Liver (tissue), 9 donors: ENCODE measurements around the gene CCBE1. TPM values are rescaled to one million over a fixed set of nuclear protein-coding genes. Genes with fewer than 3 reads are reported as not detected.

Experiments
- DNase-seq: peaks from one replicate; pipeline ENCODE4 v3.0.0-alpha.2; 2017; ENCODE audit warnings: low spot score
- H3K27ac ChIP-seq, 2 donors: one replicate each; pipeline ENCODE4 v1.7.0; 2013; ENCODE audit warnings: inconsistent platforms in 2 of 2, low read length in 2 of 2, control low read depth in 1 of 2, low read depth in 1 of 2, mild to moderate bottlenecking in 1 of 2
- H3K27me3 ChIP-seq, 4 donors: one replicate each; pipeline versions ENCODE4 v1.6.1 to v1.7.0; 2013; ENCODE audit warnings: low read length in 3 of 4, inconsistent platforms in 1 of 4, mild to moderate bottlenecking in 1 of 4, moderate library complexity in 1 of 4; ENCODE audit not compliant: control insufficient read depth in 4 of 4, insufficient read depth in 4 of 4
- H3K36me3 ChIP-seq, 4 donors: one replicate each; pipeline versions ENCODE4 v1.6.1 to v1.7.0; 2013; ENCODE audit warnings: low read length in 3 of 4, mild to moderate bottlenecking in 3 of 4, low read depth in 1 of 4, moderate library complexity in 1 of 4; ENCODE audit not compliant: control insufficient read depth in 4 of 4, insufficient read depth in 3 of 4
- H3K4me1 ChIP-seq, 4 donors: one replicate each; pipeline versions ENCODE4 v1.6.1 to v1.7.0; 2013; ENCODE audit warnings: low read length in 3 of 4, mild to moderate bottlenecking in 3 of 4, moderate library complexity in 1 of 4; ENCODE audit not compliant: control insufficient read depth in 4 of 4, insufficient read depth in 4 of 4
- H3K4me3 ChIP-seq, 3 donors: one replicate each; pipeline versions ENCODE4 v1.6.1 to v1.7.0; 2013; ENCODE audit warnings: low read length in 3 of 3, control low read depth in 1 of 3, low read depth in 1 of 3, mild to moderate bottlenecking in 1 of 3
- H3K9ac ChIP-seq, 2 donors: one replicate each; pipeline ENCODE4 v1.7.0; 2013; ENCODE audit warnings: low read length in 2 of 2, mild to moderate bottlenecking in 2 of 2, moderate library complexity in 2 of 2, control low read depth in 1 of 2, low read depth in 1 of 2
- H3K9me3 ChIP-seq, 4 donors: one replicate each; pipeline versions ENCODE4 v1.6.1 to v1.7.0; 2013; ENCODE audit warnings: low read length in 3 of 4; ENCODE audit not compliant: control insufficient read depth in 4 of 4
- ATF3 ChIP-seq: IDR thresholded peaks from 2 replicates; pipeline ENCODE4 v1.6.1; 2016; ENCODE audit warnings: antibody characterized with exemption
- CTCF ChIP-seq: fragments of 150-350 bp; IDR thresholded peaks from 2 replicates; pipeline ENCODE4 v1.5.1; 2017; ENCODE audit warnings: improper control_type of control experiment, low read depth, low read length; ENCODE audit not compliant: missing input control
- EGR1 ChIP-seq, 2 donors: IDR thresholded peaks; 2 replicates each; pipeline ENCODE4 v1.6.1; 2016 to 2018; ENCODE audit warnings: antibody characterized with exemption in 2 of 2, low read depth in 2 of 2
- FOXA2 ChIP-seq: IDR thresholded peaks from 2 replicates; pipeline ENCODE4 v1.6.1; 2016; ENCODE audit warnings: antibody characterized with exemption
- GABPA ChIP-seq, 2 donors: IDR thresholded peaks in 1 of 2; conservative IDR thresholded peaks in 1 of 2; 2 replicates each; pipeline ENCODE4 v1.6.1; 2016; ENCODE audit warnings: antibody characterized with exemption in 2 of 2, mild to moderate bottlenecking in 1 of 2, moderate library complexity in 1 of 2
- HNF4A ChIP-seq, 2 donors: conservative IDR thresholded peaks; 2 replicates each; pipeline ENCODE4 v1.6.1; 2016; ENCODE audit warnings: antibody characterized with exemption in 2 of 2, mild to moderate bottlenecking in 2 of 2
- HNF4G ChIP-seq: IDR thresholded peaks from 2 replicates; pipeline ENCODE4 v1.6.1; 2016; ENCODE audit warnings: antibody characterized with exemption
- MAX ChIP-seq: IDR thresholded peaks from 2 replicates; pipeline ENCODE4 v1.6.1; 2016; ENCODE audit warnings: antibody characterized with exemption
- NR2F2 ChIP-seq: IDR thresholded peaks from 2 replicates; pipeline ENCODE4 v1.6.1; 2016; ENCODE audit warnings: antibody characterized with exemption
- RAD21 ChIP-seq, 2 donors: IDR thresholded peaks; 2 replicates each; pipeline ENCODE4 v1.6.1; 2016; ENCODE audit warnings: antibody characterized with exemption in 2 of 2, mild to moderate bottlenecking in 2 of 2
- RXRA ChIP-seq, 2 donors: IDR thresholded peaks; 2 replicates each; pipeline ENCODE4 v1.6.1; 2017 to 2018; ENCODE audit warnings: antibody characterized with exemption in 2 of 2, mild to moderate bottlenecking in 1 of 2
- YY1 ChIP-seq: IDR thresholded peaks from 2 replicates; pipeline ENCODE4 v1.6.1; 2016; ENCODE audit warnings: antibody characterized with exemption, mild to moderate bottlenecking
- ZBTB33 ChIP-seq: IDR thresholded peaks from 2 replicates; pipeline ENCODE4 v1.6.1; 2016; ENCODE audit warnings: antibody characterized with exemption
- WGBS: extraction: QIAGEN DNeasy Blood & Tissue Kit; methylation state at CpG from one replicate; pipeline ENCODE4 v1.1.7; 2013; 5-methylcytosine and 5-hydroxymethylcytosine counted together
- polyA plus RNA-seq, 2 donors: library from polyadenylated mRNA; stranded (reverse) in 1 of 2; unstranded in 1 of 2; fragments of 200-250 nt in 1 of 2; fragments of >200 nt in 1 of 2; fragmentation: Nextera tagmentation in 1 of 2; extraction: Ambion mirVana in 1 of 2; gene quantifications; one replicate each; pipeline versions ENCODE4 v1.2.1 to v1.2.3, GENCODE V29; 2013 to 2015
- total RNA-seq, 2 donors: library from RNA; depleted of rRNA; stranded (reverse); fragments of >200 nt; gene quantifications; one replicate each; pipeline ENCODE4 v1.2.3, GENCODE V29; 2014
- donor health status: healthy.
- donor health status: healthy.
- donor health status: healthy.
- donor health status: healthy.
- donor health status: healthy.

Gene CCBE1
- total and polyA plus RNA-seq, 4 donors, result 1.8 to 2.6 (median 2.2) TPM

GRCh38 chr18:59560556-59560955 is 136.7 kb downstream of the CCBE1 start (continued):
- TF ChIP-seq ZBTB33, result no peak
- TF ChIP-seq EGR1 (IDR thresholded peaks at IDR 0.05; ENCODE audit: low read depth in 2 of 2), result no peak
- TF ChIP-seq CTCF, result no peak

- 74% methylated on average over 7 of the region's 7 CpGs for WGBS
- Histone ChIP-seq H3K36me3 (no peaks in the 10 kb centered on the region), H3K9ac (no peak overlapping the region), H3K4me3 (no peak overlapping the region), H3K27ac (no peak overlapping the region), H3K4me1 (no peaks in the 10 kb centered on the region), H3K9me3 (peaks cover 0 to 3% (median 0%) of the 10 kb centered on the region in 4 donors), H3K27me3 (no peaks in the 10 kb centered on the region)
- DNase-seq, result no peak
- TF ChIP-seq HNF4G (no peak), YY1 (no peak), NR2F2 (no peak), RAD21 (IDR thresholded peaks at IDR 0.05) (no peak), ZBTB33 (no peak), GABPA (IDR thresholded peaks at IDR 0.05 in 1 of 2, conservative IDR thresholded peaks at IDR 0.05 in 1 of 2) (no peak), CTCF (no peak), MAX (no peak), FOXA2 (no peak), EGR1 (IDR thresholded peaks at IDR 0.05; ENCODE audit: low read depth in 2 of 2) (no peak), HNF4A (conservative IDR thresholded peaks at IDR 0.05) (no peak), ATF3 (no peak), RXRA (IDR thresholded peaks at IDR 0.05) (no peak)
Measured at GRCh38 chr18:59559528-59559927, 137.7 kb downstream of the CCBE1 start.
